Renal cortex interstitium (tissue), 11 donors: ENCODE measurements around the gene COL18A1. TPM values are rescaled to one million over a fixed set of nuclear protein-coding genes. Genes with fewer than 3 reads are reported as not detected.
"Not testable (repeated sequence)": the region's sequence is repeated elsewhere in the genome, so short reads cannot be mapped to it uniquely, and the experiment has no call there.

Experiments
- DNase-seq, 11 donors: peaks; one replicate each; pipeline ENCODE4 v3.0.0-alpha.2; 2013; ENCODE audit warnings: low read depth in 9 of 11, low spot score in 4 of 11; ENCODE audit errors: extremely low read depth in 1 of 11
- polyA plus RNA-seq, 3 donors: library from polyadenylated mRNA; unstranded; fragments of 120-200 nt; gene quantifications; one replicate each; pipeline ENCODE4 v1.2.1, GENCODE V29; 2013; ENCODE audit not compliant: insufficient read length in 3 of 3

The COL18A1 gene
- polyA plus RNA-seq, 3 donors = 101 to 232 (median 169) TPM

- DNase-seq = peak in 2 of 11 donors; percentile 61 to 63
Observed at GRCh38 chr21:45430521-45431501, 25.8 kb downstream of the COL18A1 start.

- no peak for DNase-seq
Observed at GRCh38 chr21:45431781-45432572, 27.0 kb downstream of the COL18A1 start.

GRCh38 chr21:45432575-45433255 is 27.8 kb downstream of the COL18A1 start:
- DNase-seq = peak in 7 of 11 donors; percentile 47 to 78 (median 71)

- DNase-seq = no peak
Observed at GRCh38 chr21:45433301-45433700, 28.3 kb downstream of the COL18A1 start.

- no peak for DNase-seq
Observed at GRCh38 chr21:45433911-45434644, 29.1 kb downstream of the COL18A1 start.

- no peak for DNase-seq
Observed at GRCh38 chr21:45434645-45435217, 29.8 kb downstream of the COL18A1 start.

- DNase-seq = no peak
Observed at GRCh38 chr21:45435405-45435981, 30.5 kb downstream of the COL18A1 start.

GRCh38 chr21:45436351-45437065 is 31.5 kb downstream of the COL18A1 start:
- DNase-seq = no peak

GRCh38 chr21:45437844-45438243 is 32.9 kb downstream of the COL18A1 start:
- DNase-seq = not testable (repeated sequence)

- DNase-seq = no peak
Observed at GRCh38 chr21:45438391-45439145, 33.6 kb downstream of the COL18A1 start.

- DNase-seq = peak in 9 of 11 donors; percentile 65 to 83 (median 78)
Observed at GRCh38 chr21:45439161-45439872, 34.4 kb downstream of the COL18A1 start.

- no peak for DNase-seq
Observed at GRCh38 chr21:45439901-45440461, 35.0 kb downstream of the COL18A1 start.

GRCh38 chr21:45440736-45441350 is 35.9 kb downstream of the COL18A1 start:
- no peak for DNase-seq

- DNase-seq = no peak
Observed at GRCh38 chr21:45441431-45442255, 36.7 kb downstream of the COL18A1 start.
